H1 (cell line): ENCODE measurements around the gene PALM3.
A peak's percentile ranks its signal among the peaks of the same experiment; 100 is the strongest.

ENCODE experiments used
- ATF3 ChIP-seq: IDR thresholded peaks from 2 replicates; pipeline ENCODE4 v1.6.1; 2011; ENCODE audit warnings: low read depth, mild to moderate bottlenecking, low read length; ENCODE audit not compliant: insufficient read depth
- CHD2 ChIP-seq: IDR thresholded peaks from 2 replicates; pipeline ENCODE4 v1.6.1; 2012; ENCODE audit warnings: low read length, improper control_type of control experiment
- CTCF ChIP-seq, 3 experiments: IDR thresholded peaks; 1 replicate in 2 of 3; 2 replicates in 1 of 3; pipeline versions ENCODE4 v1.5.1 to v1.6.1; 2011; ENCODE audit warnings: low read length in 3 of 3, mild to moderate bottlenecking in 3 of 3, inconsistent platforms in 2 of 3, low read depth in 1 of 3, moderate library complexity in 1 of 3; ENCODE audit not compliant: insufficient read depth in 1 of 3; ENCODE audit errors: control extremely low read depth in 1 of 3
- EZH2 ChIP-seq: fragments of 200-600 bp; sonication (generic); IDR thresholded peaks from 2 replicates; pipeline ENCODE4 v1.7.1; 2012; ENCODE audit warnings: low read depth, mild to moderate bottlenecking, moderate library complexity, low read length, inconsistent platforms; ENCODE audit not compliant: severe bottlenecking
- POLR2A ChIP-seq, 2 experiments: IDR thresholded peaks; 1 replicate in 1 of 2; 2 replicates in 1 of 2; pipeline ENCODE4 v1.6.1; 2011; ENCODE audit warnings: low read depth in 2 of 2, low read length in 2 of 2, mild to moderate bottlenecking in 2 of 2; ENCODE audit errors: control extremely low read depth in 1 of 2
- RXRA ChIP-seq: IDR thresholded peaks from 2 replicates; pipeline ENCODE4 v1.6.1; 2011; ENCODE audit warnings: low read depth, mild to moderate bottlenecking, low read length, moderate library complexity; ENCODE audit not compliant: insufficient read depth
- TF ChIP-seq, protein P1 (sequence below): fragments of 300-600 bp; sonication (generic); IDR thresholded peaks from 2 replicates; pipeline ENCODE4 v1.7.1; 2012; ENCODE audit warnings: low read length, moderate library complexity, mild to moderate bottlenecking, inconsistent platforms; ENCODE audit not compliant: insufficient replicate concordance

- TF ChIP-seq POLR2A (IDR thresholded peaks at IDR 0.05; ENCODE audit: control extremely low read depth in 1 of 2, low read depth in 2 of 2, low read length in 2 of 2) (0 out of 3 replicates have a peak, but pooled peaks of 1 of the 2 experiments have one; percentile 24), CHD2 (no peak), EZH2 (no peak), CTCF (IDR thresholded peaks at IDR 0.05; ENCODE audit: control extremely low read depth in 1 of 3, insufficient read depth in 1 of 3, low read depth in 1 of 3, low read length in 3 of 3) (peak; percentile 73 to 86 (median 78)), ATF3 (no peak), RXRA (no peak)
- TF ChIP-seq, protein P1, sequence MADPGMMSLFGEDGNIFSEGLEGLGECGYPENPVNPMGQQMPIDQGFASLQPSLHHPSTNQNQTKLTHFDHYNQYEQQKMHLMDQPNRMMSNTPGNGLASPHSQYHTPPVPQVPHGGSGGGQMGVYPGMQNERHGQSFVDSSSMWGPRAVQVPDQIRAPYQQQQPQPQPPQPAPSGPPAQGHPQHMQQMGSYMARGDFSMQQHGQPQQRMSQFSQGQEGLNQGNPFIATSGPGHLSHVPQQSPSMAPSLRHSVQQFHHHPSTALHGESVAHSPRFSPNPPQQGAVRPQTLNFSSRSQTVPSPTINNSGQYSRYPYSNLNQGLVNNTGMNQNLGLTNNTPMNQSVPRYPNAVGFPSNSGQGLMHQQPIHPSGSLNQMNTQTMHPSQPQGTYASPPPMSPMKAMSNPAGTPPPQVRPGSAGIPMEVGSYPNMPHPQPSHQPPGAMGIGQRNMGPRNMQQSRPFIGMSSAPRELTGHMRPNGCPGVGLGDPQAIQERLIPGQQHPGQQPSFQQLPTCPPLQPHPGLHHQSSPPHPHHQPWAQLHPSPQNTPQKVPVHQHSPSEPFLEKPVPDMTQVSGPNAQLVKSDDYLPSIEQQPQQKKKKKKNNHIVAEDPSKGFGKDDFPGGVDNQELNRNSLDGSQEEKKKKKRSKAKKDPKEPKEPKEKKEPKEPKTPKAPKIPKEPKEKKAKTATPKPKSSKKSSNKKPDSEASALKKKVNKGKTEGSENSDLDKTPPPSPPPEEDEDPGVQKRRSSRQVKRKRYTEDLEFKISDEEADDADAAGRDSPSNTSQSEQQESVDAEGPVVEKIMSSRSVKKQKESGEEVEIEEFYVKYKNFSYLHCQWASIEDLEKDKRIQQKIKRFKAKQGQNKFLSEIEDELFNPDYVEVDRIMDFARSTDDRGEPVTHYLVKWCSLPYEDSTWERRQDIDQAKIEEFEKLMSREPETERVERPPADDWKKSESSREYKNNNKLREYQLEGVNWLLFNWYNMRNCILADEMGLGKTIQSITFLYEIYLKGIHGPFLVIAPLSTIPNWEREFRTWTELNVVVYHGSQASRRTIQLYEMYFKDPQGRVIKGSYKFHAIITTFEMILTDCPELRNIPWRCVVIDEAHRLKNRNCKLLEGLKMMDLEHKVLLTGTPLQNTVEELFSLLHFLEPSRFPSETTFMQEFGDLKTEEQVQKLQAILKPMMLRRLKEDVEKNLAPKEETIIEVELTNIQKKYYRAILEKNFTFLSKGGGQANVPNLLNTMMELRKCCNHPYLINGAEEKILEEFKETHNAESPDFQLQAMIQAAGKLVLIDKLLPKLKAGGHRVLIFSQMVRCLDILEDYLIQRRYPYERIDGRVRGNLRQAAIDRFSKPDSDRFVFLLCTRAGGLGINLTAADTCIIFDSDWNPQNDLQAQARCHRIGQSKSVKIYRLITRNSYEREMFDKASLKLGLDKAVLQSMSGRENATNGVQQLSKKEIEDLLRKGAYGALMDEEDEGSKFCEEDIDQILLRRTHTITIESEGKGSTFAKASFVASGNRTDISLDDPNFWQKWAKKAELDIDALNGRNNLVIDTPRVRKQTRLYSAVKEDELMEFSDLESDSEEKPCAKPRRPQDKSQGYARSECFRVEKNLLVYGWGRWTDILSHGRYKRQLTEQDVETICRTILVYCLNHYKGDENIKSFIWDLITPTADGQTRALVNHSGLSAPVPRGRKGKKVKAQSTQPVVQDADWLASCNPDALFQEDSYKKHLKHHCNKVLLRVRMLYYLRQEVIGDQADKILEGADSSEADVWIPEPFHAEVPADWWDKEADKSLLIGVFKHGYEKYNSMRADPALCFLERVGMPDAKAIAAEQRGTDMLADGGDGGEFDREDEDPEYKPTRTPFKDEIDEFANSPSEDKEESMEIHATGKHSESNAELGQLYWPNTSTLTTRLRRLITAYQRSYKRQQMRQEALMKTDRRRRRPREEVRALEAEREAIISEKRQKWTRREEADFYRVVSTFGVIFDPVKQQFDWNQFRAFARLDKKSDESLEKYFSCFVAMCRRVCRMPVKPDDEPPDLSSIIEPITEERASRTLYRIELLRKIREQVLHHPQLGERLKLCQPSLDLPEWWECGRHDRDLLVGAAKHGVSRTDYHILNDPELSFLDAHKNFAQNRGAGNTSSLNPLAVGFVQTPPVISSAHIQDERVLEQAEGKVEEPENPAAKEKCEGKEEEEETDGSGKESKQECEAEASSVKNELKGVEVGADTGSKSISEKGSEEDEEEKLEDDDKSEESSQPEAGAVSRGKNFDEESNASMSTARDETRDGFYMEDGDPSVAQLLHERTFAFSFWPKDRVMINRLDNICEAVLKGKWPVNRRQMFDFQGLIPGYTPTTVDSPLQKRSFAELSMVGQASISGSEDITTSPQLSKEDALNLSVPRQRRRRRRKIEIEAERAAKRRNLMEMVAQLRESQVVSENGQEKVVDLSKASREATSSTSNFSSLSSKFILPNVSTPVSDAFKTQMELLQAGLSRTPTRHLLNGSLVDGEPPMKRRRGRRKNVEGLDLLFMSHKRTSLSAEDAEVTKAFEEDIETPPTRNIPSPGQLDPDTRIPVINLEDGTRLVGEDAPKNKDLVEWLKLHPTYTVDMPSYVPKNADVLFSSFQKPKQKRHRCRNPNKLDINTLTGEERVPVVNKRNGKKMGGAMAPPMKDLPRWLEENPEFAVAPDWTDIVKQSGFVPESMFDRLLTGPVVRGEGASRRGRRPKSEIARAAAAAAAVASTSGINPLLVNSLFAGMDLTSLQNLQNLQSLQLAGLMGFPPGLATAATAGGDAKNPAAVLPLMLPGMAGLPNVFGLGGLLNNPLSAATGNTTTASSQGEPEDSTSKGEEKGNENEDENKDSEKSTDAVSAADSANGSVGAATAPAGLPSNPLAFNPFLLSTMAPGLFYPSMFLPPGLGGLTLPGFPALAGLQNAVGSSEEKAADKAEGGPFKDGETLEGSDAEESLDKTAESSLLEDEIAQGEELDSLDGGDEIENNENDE: no peak
These were observed 38.3 kb downstream of the PALM3 start for GRCh38 chr19:14023404-14024235.
